Lower leg skin (tissue), 3 donors: ENCODE data around the gene MEGF6.

Experiments
- POLR2A ChIP-seq, 2 donors: fragments of 450-650 bp; IDR thresholded peaks; one replicate each; pipeline ENCODE4 v1.6.1; 2016 to 2017; ENCODE audit warnings: antibody characterized with exemption in 2 of 2, mild to moderate bottlenecking in 1 of 2, moderate library complexity in 1 of 2
- TF ChIP-seq, protein P1 (sequence below), 3 donors: fragments of 450-650 bp; IDR thresholded peaks; one replicate each; pipeline ENCODE4 v1.5.1; 2016; ENCODE audit warnings: antibody characterized with exemption in 3 of 3, mild to moderate bottlenecking in 3 of 3, moderate library complexity in 2 of 3

DNA sequence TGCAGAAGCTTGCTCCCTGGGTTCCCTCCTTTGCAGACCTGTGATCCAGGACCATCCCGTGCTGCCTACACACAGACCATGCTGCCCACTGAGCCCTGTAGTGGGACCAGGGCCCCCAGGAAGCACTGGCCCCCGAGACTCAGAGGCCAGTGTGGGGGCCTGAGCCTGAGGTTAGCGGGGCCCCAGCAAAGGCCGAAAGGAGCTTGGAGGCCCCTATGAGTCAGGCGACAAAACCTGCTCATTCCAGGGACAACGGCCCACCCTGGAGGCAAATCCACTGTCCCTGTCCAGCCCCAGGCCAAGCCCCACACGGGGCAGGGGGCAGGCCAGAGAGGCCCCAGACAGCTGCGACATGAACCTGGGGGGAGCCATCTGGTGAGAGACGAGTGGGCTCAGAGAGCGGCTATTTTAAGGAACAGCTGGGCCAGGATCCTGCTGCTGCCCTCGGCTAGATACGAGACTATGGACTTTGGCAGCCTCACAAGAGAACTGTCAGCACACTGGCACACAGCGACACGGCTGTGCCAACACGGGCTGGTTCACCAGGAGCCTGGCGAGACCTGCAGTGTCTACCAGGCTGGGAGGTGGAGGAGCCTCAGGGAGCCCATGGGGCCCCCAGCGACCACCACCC lies 82.1 kb downstream of the MEGF6 start:
- TF ChIP-seq, protein P1, sequence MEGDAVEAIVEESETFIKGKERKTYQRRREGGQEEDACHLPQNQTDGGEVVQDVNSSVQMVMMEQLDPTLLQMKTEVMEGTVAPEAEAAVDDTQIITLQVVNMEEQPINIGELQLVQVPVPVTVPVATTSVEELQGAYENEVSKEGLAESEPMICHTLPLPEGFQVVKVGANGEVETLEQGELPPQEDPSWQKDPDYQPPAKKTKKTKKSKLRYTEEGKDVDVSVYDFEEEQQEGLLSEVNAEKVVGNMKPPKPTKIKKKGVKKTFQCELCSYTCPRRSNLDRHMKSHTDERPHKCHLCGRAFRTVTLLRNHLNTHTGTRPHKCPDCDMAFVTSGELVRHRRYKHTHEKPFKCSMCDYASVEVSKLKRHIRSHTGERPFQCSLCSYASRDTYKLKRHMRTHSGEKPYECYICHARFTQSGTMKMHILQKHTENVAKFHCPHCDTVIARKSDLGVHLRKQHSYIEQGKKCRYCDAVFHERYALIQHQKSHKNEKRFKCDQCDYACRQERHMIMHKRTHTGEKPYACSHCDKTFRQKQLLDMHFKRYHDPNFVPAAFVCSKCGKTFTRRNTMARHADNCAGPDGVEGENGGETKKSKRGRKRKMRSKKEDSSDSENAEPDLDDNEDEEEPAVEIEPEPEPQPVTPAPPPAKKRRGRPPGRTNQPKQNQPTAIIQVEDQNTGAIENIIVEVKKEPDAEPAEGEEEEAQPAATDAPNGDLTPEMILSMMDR (IDR thresholded peaks at IDR 0.05), result no peak
- no peak for TF ChIP-seq POLR2A (IDR thresholded peaks at IDR 0.05)
